DOHH2 (cell line): ENCODE measurements around the gene CPNE5.
A peak's percentile ranks its signal among the peaks of the same experiment; 100 is the strongest.

Experiments
- H3F3A ChIP-seq: fragments of 200-600 bp; sonication (generic), shearing (Covaris generic); 2 replicates; pipeline ENCODE4 v1.6.0; 2016; ENCODE audit warnings: antibody characterized with exemption, mild to moderate bottlenecking; ENCODE audit not compliant: control insufficient read depth, insufficient read depth
- H3K27ac ChIP-seq: fragments of 200-600 bp; sonication (generic); 2 replicates; pipeline ENCODE4 v1.5.1; 2014; ENCODE audit warnings: low read depth, mild to moderate bottlenecking, low read length, moderate library complexity
- H3K27me3 ChIP-seq: fragments of 200-600 bp; sonication (generic); 2 replicates; pipeline ENCODE4 v1.6.1; 2014; ENCODE audit warnings: mild to moderate bottlenecking, low read length, mixed read lengths; ENCODE audit not compliant: control insufficient read depth
- H3K36me3 ChIP-seq: fragments of 200-600 bp; sonication (generic); 2 replicates; pipeline ENCODE4 v1.6.1; 2014; ENCODE audit warnings: mild to moderate bottlenecking, low read length, moderate library complexity, mixed read lengths; ENCODE audit not compliant: control insufficient read depth
- H3K4me1 ChIP-seq: fragments of 200-600 bp; sonication (generic); 2 replicates; pipeline ENCODE4 v1.6.1; 2014; ENCODE audit warnings: mild to moderate bottlenecking, low read length, mixed read lengths; ENCODE audit not compliant: control insufficient read depth
- H3K4me2 ChIP-seq: fragments of 200-600 bp; sonication (generic); 2 replicates; pipeline ENCODE4 v1.6.0; 2014; ENCODE audit warnings: mild to moderate bottlenecking, low read length, moderate library complexity
- H3K4me3 ChIP-seq: fragments of 200-600 bp; sonication (generic); 2 replicates; pipeline ENCODE4 v1.5.1; 2014; ENCODE audit warnings: mild to moderate bottlenecking, low read length, mixed read lengths
- H3K79me2 ChIP-seq: fragments of 200-600 bp; sonication (generic); 2 replicates; pipeline ENCODE4 v1.6.1; 2014; ENCODE audit warnings: mild to moderate bottlenecking, low read length, mixed read lengths; ENCODE audit not compliant: control insufficient read depth
- H3K9me2 ChIP-seq: fragments of 200-600 bp; sonication (generic); replicated peaks from 2 replicates; pipeline ENCODE4 v1.6.1; 2014; ENCODE audit warnings: mild to moderate bottlenecking, low read length, mixed read lengths; ENCODE audit not compliant: control insufficient read depth
- H3K9me3 ChIP-seq: fragments of 200-600 bp; sonication (generic); 2 replicates; pipeline ENCODE4 v1.6.1; 2014; ENCODE audit warnings: antibody characterized with exemption, low read length, mixed read lengths; ENCODE audit not compliant: control insufficient read depth, insufficient read depth
- H4K20me1 ChIP-seq: fragments of 200-600 bp; sonication (generic); 2 replicates; pipeline ENCODE4 v1.6.0; 2014; ENCODE audit warnings: low read depth, mild to moderate bottlenecking, antibody characterized with exemption, low read length, moderate library complexity; ENCODE audit not compliant: control insufficient read depth, insufficient read depth
- CTCF ChIP-seq: fragments of 200-600 bp; sonication (generic); IDR thresholded peaks from one replicate; pipeline ENCODE4 v1.5.1; 2014; ENCODE audit warnings: antibody characterized with exemption, mild to moderate bottlenecking, low read depth, low read length; ENCODE audit not compliant: poor library complexity, severe bottlenecking
- EZH2phosphoT487 ChIP-seq: fragments of 200-600 bp; sonication (generic); IDR thresholded peaks from 2 replicates; pipeline ENCODE4 v1.6.1; 2017; ENCODE audit warnings: borderline replicate concordance, mild to moderate bottlenecking, antibody characterized with exemption, low read length, moderate library complexity, mixed read lengths

CPNE5 gene

GRCh38 chr6:36703081-36703606 lies 136.1 kb downstream of the CPNE5 start:
- Histone ChIP-seq H3K4me1 (no peaks in the 10 kb centered on the region), H3K79me2 (no peaks in the 10 kb centered on the region), H4K20me1 (no peaks in the 10 kb centered on the region), H3K9me2 (no peaks in the 10 kb centered on the region), H3K9me3 (no peaks in the 10 kb centered on the region), H3K36me3 (no peaks in the 10 kb centered on the region), H3K4me3 (no peak overlapping the region), H3K4me2 (no peak overlapping the region), H3F3A (no peaks in the 10 kb centered on the region), H3K27ac (no peak overlapping the region), H3K27me3 (no peaks in the 10 kb centered on the region; the same call in 1 of the 2 replicates)
- TF ChIP-seq EZH2phosphoT487, result no peak
- TF ChIP-seq CTCF, result no peak

- Histone ChIP-seq H3K79me2 (no peaks in the 10 kb centered on the region), H3K4me2 (no peak overlapping the region), H3K9me3 (no peaks in the 10 kb centered on the region), H3K27ac (no peak overlapping the region), H3K9me2 (no peaks in the 10 kb centered on the region), H4K20me1 (no peaks in the 10 kb centered on the region), H3K36me3 (no peaks in the 10 kb centered on the region), H3K27me3 (no peaks in the 10 kb centered on the region; the same call in 1 of the 2 replicates), H3K4me1 (no peaks in the 10 kb centered on the region), H3F3A (no peaks in the 10 kb centered on the region), H3K4me3 (no peak overlapping the region)
- no peak for TF ChIP-seq CTCF
- no peak for TF ChIP-seq EZH2phosphoT487
These were observed 136.6 kb downstream of the CPNE5 start for GRCh38 chr6:36702656-36703055.

- Histone ChIP-seq H3K4me3 (no peak overlapping the region), H4K20me1 (no peaks in the 10 kb centered on the region), H3K27ac (no peak overlapping the region), H3K4me2 (no peak overlapping the region), H3F3A (no peaks in the 10 kb centered on the region), H3K4me1 (no peaks in the 10 kb centered on the region), H3K36me3 (no peaks in the 10 kb centered on the region), H3K9me2 (no peaks in the 10 kb centered on the region), H3K27me3 (no peaks in the 10 kb centered on the region; the same call in 1 of the 2 replicates), H3K9me3 (no peaks in the 10 kb centered on the region; the same call in 1 of the 2 replicates), H3K79me2 (no peaks in the 10 kb centered on the region)
- TF ChIP-seq EZH2phosphoT487, result no peak
- peak; percentile 76 for TF ChIP-seq CTCF
These were observed 137.7 kb downstream of the CPNE5 start for GRCh38 chr6:36701401-36701991.
